VCaP (cell line): ENCODE results near the gene ALG11.
A peak's percentile ranks its signal among the peaks of the same experiment; 100 is the strongest.

Experiments
- H3K27ac ChIP-seq: fragments of 450-650 bp; 2 replicates; pipeline ENCODE4 v1.5.1; 2017
- CTCF ChIP-seq: fragments of 450-650 bp; conservative IDR thresholded peaks from 2 replicates; pipeline ENCODE4 v1.5.1; 2017; ENCODE audit warnings: mild to moderate bottlenecking, moderate library complexity

The ALG11 gene

GRCh38 chr13:52005841-52006522, 6.2 kb upstream of the ALG11 start:
- H3K27ac ChIP-seq, result no peak overlapping the region
- TF ChIP-seq CTCF, result no peak

- TF ChIP-seq CTCF, result no peak
- no peak overlapping the region for H3K27ac ChIP-seq
Observed at GRCh38 chr13:52006523-52007245, 5.5 kb upstream of the ALG11 start.

GRCh38 chr13:52009946-52010345, 2.3 kb upstream of the ALG11 start:
- H3K27ac ChIP-seq, result no peak overlapping the region
- no peak for TF ChIP-seq CTCF

- 0 out of 2 replicates have a peak, but pooled peaks have one; percentile 6 for TF ChIP-seq CTCF
- peak within 1 kb of the TSS; percentile 85 for H3K27ac ChIP-seq
Observed at GRCh38 chr13:52010890-52011631, 1.1 kb upstream of the ALG11 start, which contains the start of gene ATP7B. ATP7B (minus strand) TSS chr13:52011450; CDS start chr13:52011337, 113 bp downstream.

- no peak for TF ChIP-seq CTCF
- peak overlapping the region; percentile 85 for H3K27ac ChIP-seq
Observed at GRCh38 chr13:52012512-52012836, 276 bp downstream of the ALG11 start.

GRCh38 chr13:52016296-52016695, 4.1 kb downstream of the ALG11 start:
- TF ChIP-seq CTCF, result no peak

GRCh38 chr13:52020191-52020590, 8.0 kb downstream of the ALG11 start:
- no peak overlapping the region for H3K27ac ChIP-seq
- TF ChIP-seq CTCF, result no peak

More at GRCh38 chr13:52016296-52016695, 4.1 kb downstream of the ALG11 start:
- H3K27ac ChIP-seq, result no peak overlapping the region
